HG03039 (cell line): ENCODE results near the gene ADAMTS1.

Experiments
- ATAC-seq: cut with Tn5 transposase; IDR thresholded peaks from one replicate; pipeline ENCODE4 v1.9.1; 2021; ENCODE audit warnings: mild to moderate bottlenecking, moderate library complexity; ENCODE audit not compliant: unreplicated experiment

The ADAMTS1 gene

GRCh38 chr21:26814386-26814785, 30.8 kb downstream of the ADAMTS1 start:
- ATAC-seq: no peak

GRCh38 chr21:26813426-26813998, 31.7 kb downstream of the ADAMTS1 start:
- no peak for ATAC-seq

- no peak for ATAC-seq
These were observed 33.0 kb downstream of the ADAMTS1 start for GRCh38 chr21:26812173-26812572.

- no peak for ATAC-seq
These were observed 33.7 kb downstream of the ADAMTS1 start for GRCh38 chr21:26811482-26811881.

- no peak for ATAC-seq
These were observed 34.4 kb downstream of the ADAMTS1 start for GRCh38 chr21:26810676-26811415.

GRCh38 chr21:26810266-26810665, 34.9 kb downstream of the ADAMTS1 start:
- ATAC-seq: no peak

- no peak for ATAC-seq
These were observed 35.5 kb downstream of the ADAMTS1 start for GRCh38 chr21:26809745-26810144.

GRCh38 chr21:26806801-26807295, 38.4 kb downstream of the ADAMTS1 start:
- no peak for ATAC-seq

GRCh38 chr21:26804895-26805609, 40.2 kb downstream of the ADAMTS1 start:
- ATAC-seq: no peak

- ATAC-seq: no peak
These were observed 43.7 kb downstream of the ADAMTS1 start for GRCh38 chr21:26801498-26801897.

GRCh38 chr21:26800970-26801431, 44.2 kb downstream of the ADAMTS1 start:
- ATAC-seq: no peak

GRCh38 chr21:26800455-26800854, 44.8 kb downstream of the ADAMTS1 start:
- no peak for ATAC-seq

- ATAC-seq: no peak
These were observed 45.2 kb downstream of the ADAMTS1 start for GRCh38 chr21:26800001-26800400.

- no peak for ATAC-seq
These were observed 46.1 kb downstream of the ADAMTS1 start for GRCh38 chr21:26798856-26799751.

- ATAC-seq: no peak
These were observed 47.2 kb downstream of the ADAMTS1 start for GRCh38 chr21:26797878-26798456.

GRCh38 chr21:26795866-26796329, 49.3 kb downstream of the ADAMTS1 start:
- no peak for ATAC-seq

GRCh38 chr21:26795412-26795805, 49.8 kb downstream of the ADAMTS1 start:
- ATAC-seq: no peak

- ATAC-seq: no peak
These were observed 50.4 kb downstream of the ADAMTS1 start for GRCh38 chr21:26794597-26795411.

- ATAC-seq: no peak
These were observed 54.9 kb downstream of the ADAMTS1 start for GRCh38 chr21:26790296-26790695.
